ENCODE measurements around the gene CMSS1.
A peak's percentile ranks its signal among the peaks of the same experiment; 100 is the strongest.

CMSS1 gene

DNA sequence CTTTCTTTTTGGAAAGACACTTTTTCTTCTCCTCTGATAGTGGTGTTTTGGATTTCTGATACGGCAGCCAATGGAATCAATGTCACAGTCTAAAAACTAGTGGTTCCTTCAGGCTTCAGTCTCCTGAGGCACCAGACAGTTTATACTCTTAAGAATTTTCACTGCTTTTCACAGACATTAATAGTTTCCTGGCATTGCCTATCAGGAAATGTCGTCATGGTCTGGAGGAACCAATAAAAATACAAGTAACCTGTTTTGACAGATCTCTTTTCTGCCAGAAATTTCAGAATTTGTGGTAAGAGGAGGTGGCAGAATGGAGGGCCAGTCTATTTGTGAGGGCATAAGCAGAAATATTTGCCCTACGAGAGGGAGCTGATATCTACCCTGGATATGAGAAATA, 251.8 kb downstream of the CMSS1 start:
- Mint-ChIP-seq H3K4me1 (peaks cover 27% of the 10 kb centered on the region), H3K4me3 (no peak overlapping the region), H3K27me3 (ENCODE audit: low read depth) (no peaks in the 10 kb centered on the region), H3K27ac (peak overlapping the region; percentile 45 to 78 (median 51)), H3K9me3 (no peaks in the 10 kb centered on the region), H3K36me3 (ENCODE audit: low read depth) (no peaks in the 10 kb centered on the region)
- no peak for TF ChIP-seq CTCF (IDR thresholded peaks at IDR 0.05; ENCODE audit: unreplicated experiment in 3 of 3)

GRCh38 chr3:100072326-100073048, 254.8 kb downstream of the CMSS1 start:
- peaks cover 51% of the 10 kb centered on the region for H3K4me1 Mint-ChIP-seq
- H3K36me3 Mint-ChIP-seq (ENCODE audit: low read depth), result no peaks in the 10 kb centered on the region
- H3K9me3 Mint-ChIP-seq, result no peaks in the 10 kb centered on the region
- peak overlapping the region in 2 of 3 experiments; percentile 50 to 100 for H3K27ac Mint-ChIP-seq
- no peak overlapping the region for H3K4me3 Mint-ChIP-seq
- TF ChIP-seq CTCF (IDR thresholded peaks at IDR 0.05; ENCODE audit: unreplicated experiment in 3 of 3), result no peak
- no peaks in the 10 kb centered on the region for H3K27me3 Mint-ChIP-seq (ENCODE audit: low read depth)

- no peak overlapping the region for H3K4me3 Mint-ChIP-seq
- H3K36me3 Mint-ChIP-seq (ENCODE audit: low read depth), result no peaks in the 10 kb centered on the region
- H3K27me3 Mint-ChIP-seq (ENCODE audit: low read depth), result no peaks in the 10 kb centered on the region
- peak overlapping the region; percentile 97 to 100 (median 99) for H3K27ac Mint-ChIP-seq
- H3K4me1 Mint-ChIP-seq, result peaks cover 51% of the 10 kb centered on the region
- TF ChIP-seq CTCF (IDR thresholded peaks at IDR 0.05; ENCODE audit: unreplicated experiment in 3 of 3), result no peak
- H3K9me3 Mint-ChIP-seq, result no peaks in the 10 kb centered on the region
Observed at GRCh38 chr3:100073049-100073713, 255.5 kb downstream of the CMSS1 start.

GRCh38 chr3:100073714-100074307, 256.1 kb downstream of the CMSS1 start:
- Mint-ChIP-seq H3K27me3 (ENCODE audit: low read depth) (no peaks in the 10 kb centered on the region), H3K9me3 (no peaks in the 10 kb centered on the region), H3K4me1 (peaks cover 50% of the 10 kb centered on the region), H3K36me3 (ENCODE audit: low read depth) (no peaks in the 10 kb centered on the region), H3K4me3 (peak overlapping the region; percentile 38 to 68 (median 48)), H3K27ac (peak overlapping the region; percentile 97 to 100 (median 99))
- no peak for TF ChIP-seq CTCF (IDR thresholded peaks at IDR 0.05; ENCODE audit: unreplicated experiment in 3 of 3)

- peaks cover 41% of the 10 kb centered on the region for H3K4me1 Mint-ChIP-seq
- no peaks in the 10 kb centered on the region for H3K9me3 Mint-ChIP-seq
- TF ChIP-seq CTCF (IDR thresholded peaks at IDR 0.05; ENCODE audit: unreplicated experiment in 3 of 3), result no peak
Observed at GRCh38 chr3:100075196-100075595, 257.5 kb downstream of the CMSS1 start.

More at GRCh38 chr3:100075196-100075595, 257.5 kb downstream of the CMSS1 start:
- Mint-ChIP-seq H3K4me3 (no peak overlapping the region), H3K27ac (peak overlapping the region in 2 of 3 experiments; percentile 76 to 81), H3K36me3 (ENCODE audit: low read depth) (no peaks in the 10 kb centered on the region), H3K27me3 (ENCODE audit: low read depth) (no peaks in the 10 kb centered on the region)

Data from nephron (organoid).